HG02763 (cell line): ENCODE measurements around the gene SIL1.
"Not testable (repeated sequence)": the region's sequence is repeated elsewhere in the genome, so short reads cannot be mapped to it uniquely, and the experiment has no call there.

ENCODE experiments used
- ATAC-seq: cut with Tn5 transposase; IDR thresholded peaks from one replicate; pipeline ENCODE4 v1.9.1; 2021; ENCODE audit warnings: mild to moderate bottlenecking, moderate library complexity; ENCODE audit not compliant: unreplicated experiment

The SIL1 gene

GRCh38 chr5:138930371-138931097 is 267.6 kb downstream of the SIL1 start:
- no peak for ATAC-seq

- no peak for ATAC-seq
Observed at GRCh38 chr5:138929571-138929955, 268.6 kb downstream of the SIL1 start.

GRCh38 chr5:138927979-138928378 is 270.2 kb downstream of the SIL1 start:
- no peak for ATAC-seq

GRCh38 chr5:138927544-138927943 is 270.6 kb downstream of the SIL1 start:
- ATAC-seq: no peak

- ATAC-seq: no peak
Observed at GRCh38 chr5:138926688-138927448, 271.3 kb downstream of the SIL1 start.

GRCh38 chr5:138926257-138926656 is 271.9 kb downstream of the SIL1 start:
- no peak for ATAC-seq

- no peak for ATAC-seq
Observed at GRCh38 chr5:138925090-138925635, 273.0 kb downstream of the SIL1 start.

GRCh38 chr5:138922494-138922893 is 275.7 kb downstream of the SIL1 start:
- no peak for ATAC-seq

GRCh38 chr5:138921362-138921761 is 276.8 kb downstream of the SIL1 start:
- ATAC-seq: not testable (repeated sequence)

- ATAC-seq: no peak
Observed at GRCh38 chr5:138920181-138920580, 278.0 kb downstream of the SIL1 start.

GRCh38 chr5:138918686-138919085 is 279.5 kb downstream of the SIL1 start:
- no peak for ATAC-seq

GRCh38 chr5:138914338-138914737 is 283.8 kb downstream of the SIL1 start:
- no peak for ATAC-seq

- ATAC-seq: no peak
Observed at GRCh38 chr5:138913773-138914172, 284.4 kb downstream of the SIL1 start.

- ATAC-seq: no peak
Observed at GRCh38 chr5:138912093-138912492, 286.1 kb downstream of the SIL1 start.

GRCh38 chr5:138911441-138911840 is 286.7 kb downstream of the SIL1 start:
- ATAC-seq: no peak

- no peak for ATAC-seq
Observed at GRCh38 chr5:138910546-138911185, 287.5 kb downstream of the SIL1 start.

GRCh38 chr5:138909734-138910133 is 288.4 kb downstream of the SIL1 start:
- no peak for ATAC-seq

GRCh38 chr5:138905541-138905940 is 292.6 kb downstream of the SIL1 start:
- no peak for ATAC-seq

- ATAC-seq: no peak
Observed at GRCh38 chr5:138903130-138903775, 294.9 kb downstream of the SIL1 start.

- ATAC-seq: no peak
Observed at GRCh38 chr5:138901716-138902115, 296.5 kb downstream of the SIL1 start.
